Activated CD8-positive, alpha-beta memory T cell treated with anti-CD3 and anti-CD28 coated beads for 36 hours (primary cell): Measurements from ENCODE around the gene IFT122. TPM values are rescaled to one million over a fixed set of nuclear protein-coding genes. Genes with fewer than 3 reads are reported as not detected.
"Not testable (repeated sequence)": the region's sequence is repeated elsewhere in the genome, so short reads cannot be mapped to it uniquely, and the experiment has no call there.

Experiments used
- CTCF ChIA-PET: fragments of 350-600 bp; sonication (Branson Sonifier 250); formaldehyde crosslinking; loops from one replicate; lab custom pipeline; 2021; ENCODE audit warnings: antibody characterized with exemption; lab: Charles Lee
- POLR2A ChIA-PET: fragments of 350-600 bp; sonication (Branson Sonifier 250); formaldehyde crosslinking; loops from one replicate; lab custom pipeline; 2021; ENCODE audit warnings: antibody characterized with exemption; lab: Charles Lee
- total RNA-seq, 2 experiments: library from RNA; stranded (reverse); gene quantifications; one replicate each; pipeline ENCODE4 v1.2.3, GENCODE V29; 2021

The IFT122 gene
- total RNA-seq, 2 experiments from 2014 or later = 16.5 to 19.2 TPM

DNA sequence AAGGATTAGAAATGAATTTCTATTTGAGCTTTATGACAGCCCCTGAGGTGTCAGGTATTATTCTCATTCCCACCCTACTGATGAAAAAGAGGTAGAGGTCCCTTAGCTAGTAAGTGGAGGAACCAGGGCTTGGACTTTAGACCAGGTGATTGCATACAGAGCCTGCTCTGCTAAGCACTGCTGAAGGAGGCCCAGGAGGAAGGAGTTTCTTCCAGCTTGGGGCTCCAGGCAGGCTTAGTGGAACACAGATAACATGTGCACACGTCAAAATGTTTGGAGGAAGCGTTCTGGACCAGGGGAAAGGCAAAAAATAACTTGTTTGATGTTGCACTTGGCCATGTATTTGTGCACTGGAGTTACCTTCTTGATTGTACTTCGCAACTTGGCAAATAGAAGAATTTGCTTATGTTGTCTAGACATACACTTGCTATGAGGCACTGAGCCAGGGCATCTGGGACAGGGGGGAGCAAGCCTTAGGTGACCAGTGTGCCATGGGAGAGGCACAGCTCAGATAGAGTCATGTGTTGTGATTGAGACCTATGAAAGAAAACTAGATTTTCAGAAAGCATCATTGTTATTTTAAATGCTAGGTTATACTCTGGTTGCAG is 22.4 kb downstream of the IFT122 start:
- CTCF ChIA-PET = interaction anchor here (0.6 kb wide), 1 partner anchor 363 kb away, joined by 3 read pairs; no protein-coding TSS in a partner anchor
- POLR2A ChIA-PET = no interaction called here

DNA sequence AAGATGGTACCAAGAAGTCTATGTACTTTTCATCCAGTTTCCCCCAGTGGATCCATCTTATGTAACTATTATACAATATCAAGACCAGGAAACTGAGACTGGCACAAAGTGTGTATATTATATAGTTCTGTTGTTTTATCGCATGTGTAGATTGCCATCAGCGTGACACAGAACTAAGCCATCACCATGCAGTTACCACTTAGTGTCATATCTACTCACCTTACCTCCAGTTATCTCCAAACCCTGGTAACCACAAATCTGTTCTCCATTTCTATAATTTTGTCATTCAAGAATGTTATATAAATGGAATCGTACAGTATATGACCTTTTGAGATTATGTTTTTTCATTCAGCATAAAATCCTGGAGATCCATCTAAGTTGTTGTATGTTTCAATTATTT is 23.1 kb downstream of the IFT122 start:
- ChIA-PET CTCF (no interaction called here), POLR2A (no interaction called here)

DNA sequence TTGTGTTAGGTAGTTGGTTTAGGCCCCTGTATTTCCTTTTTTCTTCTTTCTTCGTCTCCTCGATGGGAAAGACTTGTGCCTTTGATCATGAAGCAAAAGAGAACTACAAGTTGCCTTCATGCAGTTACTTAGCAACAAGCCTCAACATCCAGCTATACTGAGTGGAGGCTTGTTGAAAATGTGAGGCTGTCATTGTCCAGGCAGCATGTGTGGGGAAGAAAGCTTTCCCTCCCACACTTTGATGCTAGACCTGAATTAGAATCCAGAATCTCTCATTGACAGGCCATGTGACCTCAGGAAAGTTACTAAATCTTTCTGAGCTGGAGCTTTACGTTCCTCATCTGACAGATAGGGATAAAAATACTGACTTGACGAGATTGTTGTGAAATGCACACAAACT is 23.7 kb downstream of the IFT122 start:
- ChIA-PET POLR2A (no interaction called here), CTCF (no interaction called here)

DNA sequence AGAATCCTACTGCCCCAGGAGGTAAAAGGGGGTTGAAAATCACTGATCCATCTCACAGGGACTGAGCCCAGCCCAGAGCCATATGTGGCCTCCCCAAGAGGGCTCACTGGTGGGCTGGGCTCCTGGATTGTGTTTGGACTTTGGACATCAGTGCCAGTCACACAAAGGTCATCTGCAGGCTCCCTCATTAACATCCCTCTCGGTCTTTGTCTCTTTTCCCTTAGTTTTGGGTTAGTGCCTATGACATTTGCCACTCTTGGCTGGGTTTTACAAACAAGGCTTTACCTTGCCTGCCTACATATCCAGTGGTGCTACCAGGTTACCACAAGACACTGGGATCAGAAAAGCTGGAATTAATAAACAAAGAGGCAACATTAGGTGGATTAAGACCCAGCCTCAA is 27.9 kb downstream of the IFT122 start:
- CTCF ChIA-PET = no interaction called here

DNA sequence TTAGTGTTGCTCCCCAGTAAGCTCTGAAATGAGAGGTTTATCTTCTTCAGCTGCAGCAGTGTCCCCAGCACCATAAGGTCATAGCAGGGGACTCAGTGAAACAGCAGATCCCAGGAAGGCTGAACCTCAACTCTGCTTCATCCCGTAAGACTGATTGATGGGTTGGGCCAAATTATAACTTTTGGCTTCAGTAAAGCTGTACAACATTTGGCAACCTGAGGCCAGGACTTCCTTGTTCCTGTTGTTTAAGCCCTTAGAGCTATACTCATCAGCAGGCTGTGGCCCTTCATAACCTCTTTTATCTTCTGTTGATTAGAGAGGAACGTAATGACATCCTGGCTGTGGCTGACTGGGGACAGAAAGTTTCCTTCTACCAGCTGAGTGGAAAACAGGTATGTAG is 29.0 kb downstream of the IFT122 start:
- POLR2A ChIA-PET = no interaction called here
- CTCF ChIA-PET = no interaction called here

More for the DNA sequence above, 27.9 kb downstream of the IFT122 start:
- POLR2A ChIA-PET = no interaction called here

DNA sequence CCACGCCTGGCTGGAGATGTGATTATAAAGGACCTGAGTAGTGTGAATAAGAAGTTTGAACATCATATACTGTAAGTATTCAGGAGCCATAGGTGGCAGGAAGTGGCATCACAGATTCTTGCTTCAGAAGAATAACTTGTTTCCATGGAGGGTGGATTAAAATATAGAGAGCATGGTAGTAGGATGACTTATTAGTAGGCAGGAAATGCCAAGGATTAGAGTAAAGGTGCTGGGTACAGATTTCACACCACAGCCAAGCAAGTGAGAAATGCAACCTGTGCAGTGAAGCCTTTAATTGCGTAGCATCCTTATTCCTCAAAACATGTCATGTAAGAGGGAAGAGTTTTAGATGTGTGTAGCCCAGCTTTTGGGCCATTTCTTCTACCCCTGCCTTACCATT is 30.8 kb downstream of the IFT122 start:
- CTCF ChIA-PET = no interaction called here
- POLR2A ChIA-PET = no interaction called here

DNA sequence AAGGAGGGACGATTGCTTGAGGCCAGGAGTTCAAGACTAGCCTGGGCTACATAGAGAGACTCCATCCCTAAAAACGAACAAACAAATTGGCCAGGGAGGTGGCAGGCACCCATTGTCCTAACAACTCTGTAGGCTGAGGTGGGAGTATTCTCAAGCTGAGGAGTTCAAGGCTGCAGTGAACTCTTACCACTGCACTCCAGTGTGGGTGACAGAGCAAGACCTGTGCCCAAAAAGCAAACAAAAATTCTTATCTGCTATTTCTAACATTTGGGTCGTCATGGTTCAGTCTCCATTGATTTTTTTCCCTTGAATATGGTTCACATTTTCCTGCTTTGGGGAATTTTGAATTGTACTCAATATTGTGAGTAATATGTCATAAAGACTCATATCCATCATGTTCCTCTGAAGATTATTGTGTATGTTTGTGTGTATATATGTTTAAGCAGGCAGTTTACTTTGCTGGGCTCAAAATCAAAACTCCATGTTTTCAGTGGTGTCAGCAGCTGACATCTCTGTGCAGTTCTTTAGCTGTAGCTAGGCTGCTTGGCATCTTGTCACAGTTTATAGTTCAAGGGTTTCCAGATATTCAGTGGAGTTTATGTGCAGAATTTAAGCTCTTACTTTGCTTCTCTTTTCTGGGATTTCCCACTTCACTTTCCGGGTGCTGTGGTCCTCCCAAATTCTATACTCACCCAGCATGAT is 33.2 kb downstream of the IFT122 start:
- ChIA-PET POLR2A (no interaction called here), CTCF (no interaction called here)

DNA sequence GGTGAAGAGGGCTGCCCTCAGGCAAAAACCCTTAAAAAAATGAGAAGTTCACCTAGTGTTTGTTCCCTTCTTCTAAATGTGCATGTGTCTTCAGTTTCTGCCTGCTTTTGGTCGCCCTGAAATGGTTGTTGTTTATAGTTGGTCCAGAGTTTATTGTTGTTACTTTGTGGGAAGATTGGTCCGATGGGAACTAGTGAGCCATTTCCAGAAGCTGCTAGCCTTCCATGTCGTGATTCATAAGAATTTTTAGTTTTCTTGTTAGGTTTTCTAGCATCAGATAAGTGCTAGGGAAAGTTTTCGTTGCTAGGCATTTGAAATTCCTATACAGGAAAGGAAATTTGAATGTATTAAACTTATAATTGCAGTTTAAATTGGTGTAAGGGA is 33.7 kb downstream of the IFT122 start:
- ChIA-PET POLR2A (no interaction called here), CTCF (no interaction called here)

DNA sequence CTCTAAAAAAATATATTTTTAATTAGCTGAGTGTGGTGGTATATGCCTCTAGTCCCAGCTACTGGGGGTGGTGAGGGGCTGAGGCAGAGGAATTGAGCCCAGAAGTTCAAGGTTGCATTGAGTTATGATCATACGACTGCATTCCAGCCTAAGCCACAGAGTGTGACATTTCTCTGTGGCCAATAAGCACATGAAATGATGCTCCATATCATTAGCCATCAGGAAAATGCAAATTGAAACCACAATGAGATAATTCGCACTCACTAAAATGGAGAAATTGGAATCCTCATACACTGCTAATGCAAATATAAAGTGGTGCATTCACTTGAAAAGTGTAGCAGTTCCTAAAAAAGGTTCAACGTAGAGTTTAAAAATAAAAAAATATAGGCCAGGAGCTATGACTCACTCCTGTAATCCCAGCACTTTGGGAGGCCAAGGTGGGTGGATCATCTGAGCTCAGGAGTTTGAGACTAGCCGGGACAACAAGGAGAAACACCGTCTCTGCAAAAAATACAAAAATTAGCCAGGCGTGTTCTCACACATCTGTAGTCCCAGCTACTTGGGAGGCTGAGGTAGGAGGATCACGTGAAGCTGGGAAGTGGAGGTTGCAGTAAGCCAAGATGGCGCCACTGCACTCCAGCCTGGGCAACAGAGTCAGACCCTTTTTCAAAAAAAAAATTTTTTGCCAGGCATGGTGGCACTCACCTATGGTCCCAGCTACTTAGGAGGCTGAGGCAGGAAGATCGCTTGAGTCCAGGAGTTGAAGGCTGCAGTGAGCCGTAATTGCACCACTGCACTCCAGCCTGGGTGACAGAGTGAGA is 35.2 kb downstream of the IFT122 start:
- ChIA-PET CTCF (no interaction called here), POLR2A (no interaction called here)

DNA sequence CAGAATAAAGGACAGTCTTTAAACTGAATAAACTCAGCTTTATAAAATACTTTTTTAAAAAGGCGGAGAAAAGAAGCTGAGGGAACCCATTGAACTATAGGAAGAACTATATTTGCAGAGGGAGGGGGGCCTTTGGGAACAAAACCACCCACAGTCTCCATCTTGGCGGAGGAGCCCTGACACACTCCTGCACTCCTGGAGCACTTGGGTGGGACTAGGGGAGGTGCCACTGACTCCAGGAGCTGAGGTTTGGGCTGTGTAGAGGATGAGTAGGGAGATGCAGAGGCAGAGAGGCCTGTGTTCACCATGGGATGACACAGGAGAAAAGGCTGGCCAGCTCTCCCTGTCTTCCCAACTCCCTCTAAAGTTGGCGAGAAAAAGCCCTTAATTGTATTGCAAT is 35.8 kb downstream of the IFT122 start:
- ChIA-PET CTCF (no interaction called here), POLR2A (no interaction called here)

DNA sequence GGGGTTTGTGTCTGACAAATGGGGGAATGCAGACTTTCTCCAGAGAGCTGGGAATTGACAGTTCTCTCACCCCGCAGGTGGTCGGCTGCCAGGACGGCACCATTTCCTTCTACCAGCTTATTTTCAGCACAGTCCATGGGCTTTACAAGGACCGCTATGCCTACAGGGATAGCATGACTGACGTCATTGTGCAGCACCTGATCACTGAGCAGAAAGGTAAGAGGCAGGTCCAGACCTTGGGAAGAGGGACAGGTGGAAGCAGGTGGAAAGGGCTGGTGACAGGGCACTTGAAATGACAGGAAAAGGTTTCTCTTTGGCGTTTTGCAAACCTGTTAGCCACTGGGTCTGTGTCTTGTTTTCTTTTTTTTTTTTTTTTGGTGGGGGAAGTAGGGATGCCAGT is 36.6 kb downstream of the IFT122 start:
- ChIA-PET CTCF (no interaction called here), POLR2A (no interaction called here)

DNA sequence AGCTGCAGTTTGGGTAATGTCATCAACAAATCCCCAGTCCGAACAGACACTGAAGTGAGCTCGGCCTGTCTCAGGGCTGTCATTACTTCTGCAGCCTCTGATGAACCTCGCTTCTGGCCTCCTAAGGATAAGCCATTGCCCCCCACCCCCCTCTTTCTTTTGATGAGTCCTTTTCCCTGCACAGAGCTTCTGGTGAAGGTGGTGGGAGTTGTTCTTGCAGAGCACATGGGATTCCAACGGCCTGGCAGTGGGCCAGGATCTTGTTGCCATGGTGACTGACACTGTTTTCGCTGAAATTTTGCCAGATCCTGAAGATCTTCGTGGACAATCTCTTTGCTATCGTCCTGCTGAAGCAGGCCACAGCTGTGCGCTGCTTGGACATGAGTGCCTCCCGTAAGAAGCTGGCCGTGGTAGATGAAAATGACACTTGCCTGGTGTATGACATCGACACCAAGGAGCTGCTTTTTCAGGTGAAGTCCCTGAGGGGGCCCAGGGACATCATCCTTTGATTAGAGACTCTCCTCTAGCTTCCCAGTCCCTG is 41.3 kb downstream of the IFT122 start:
- CTCF ChIA-PET = interaction anchor here (0.6 kb wide), 1 partner anchor 26 kb away, joined by 3 read pairs; no protein-coding TSS in a partner anchor
- POLR2A ChIA-PET = not testable (repeated sequence)

DNA sequence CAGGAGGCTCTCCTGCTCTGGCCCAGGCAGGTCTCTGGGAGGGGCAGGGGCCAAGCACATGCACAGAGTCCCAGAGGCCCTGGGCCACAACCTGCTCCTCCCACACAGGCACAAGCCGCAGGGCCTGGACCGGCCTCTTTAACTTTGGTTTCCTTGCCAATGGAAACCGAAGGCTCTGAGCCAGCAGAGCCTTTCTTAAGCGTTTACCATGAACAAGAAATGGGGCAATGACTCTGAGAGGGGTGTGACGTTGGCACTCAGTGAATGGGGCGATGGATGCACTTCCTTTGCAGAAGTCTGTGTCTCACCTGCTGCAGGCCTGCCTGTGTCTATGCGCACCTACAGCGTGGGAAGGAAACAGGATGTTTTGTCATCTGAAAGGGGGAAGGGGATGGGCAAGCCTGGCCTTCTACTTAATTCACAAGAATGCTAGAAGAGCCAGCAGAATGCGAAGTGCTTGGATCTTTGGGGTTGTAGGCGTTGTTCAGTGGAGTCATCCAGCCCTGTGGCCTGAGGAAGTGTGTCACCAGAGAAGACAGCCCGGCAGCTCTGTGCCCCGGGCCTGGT is 41.8 kb downstream of the IFT122 start:
- POLR2A ChIA-PET = no interaction called here
- CTCF ChIA-PET = interaction anchor here (0.6 kb wide), 1 partner anchor 25 kb away, joined by 3 read pairs; no protein-coding TSS in a partner anchor

DNA sequence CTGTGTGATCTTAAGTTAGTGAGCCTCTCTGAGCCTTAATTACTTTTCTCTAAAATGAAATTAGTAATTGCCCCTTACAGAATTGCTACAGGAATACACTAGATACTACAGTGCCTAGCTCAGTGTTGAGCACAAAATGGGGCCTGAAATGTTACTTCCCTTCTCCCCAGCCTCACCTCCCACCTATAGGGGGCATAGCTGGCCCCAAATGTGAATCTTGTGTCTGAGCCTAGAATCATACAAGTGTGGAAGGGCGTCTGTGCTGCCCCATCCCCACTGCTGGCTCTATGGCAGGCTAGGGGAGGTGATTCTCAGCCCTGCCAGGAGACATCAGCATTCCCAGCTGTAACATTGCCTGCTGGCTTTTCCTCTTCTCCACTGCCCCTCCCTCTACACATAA is 42.7 kb downstream of the IFT122 start:
- ChIA-PET CTCF (no interaction called here), POLR2A (no interaction called here)

DNA sequence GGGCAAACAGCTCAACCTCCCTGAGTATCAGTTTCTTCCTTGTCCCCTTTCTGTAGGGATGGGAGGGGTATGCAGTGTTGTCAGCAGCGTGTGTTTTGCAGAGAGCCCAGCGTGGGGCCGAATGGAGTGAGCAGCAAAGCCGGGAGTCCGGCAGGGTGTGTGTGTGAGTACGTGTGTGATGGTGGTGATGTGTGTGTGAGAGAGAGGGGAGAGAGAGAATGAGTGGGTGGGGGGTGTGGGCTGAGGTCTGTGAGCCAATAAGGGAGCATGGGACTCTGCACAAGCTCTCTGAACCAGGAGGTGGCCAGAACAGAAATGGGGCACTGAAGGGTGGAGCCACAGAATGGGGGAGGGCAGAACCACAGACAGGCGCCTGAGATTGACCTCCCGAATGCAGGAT is 43.8 kb downstream of the IFT122 start:
- CTCF ChIA-PET = no interaction called here
- POLR2A ChIA-PET = no interaction called here

DNA sequence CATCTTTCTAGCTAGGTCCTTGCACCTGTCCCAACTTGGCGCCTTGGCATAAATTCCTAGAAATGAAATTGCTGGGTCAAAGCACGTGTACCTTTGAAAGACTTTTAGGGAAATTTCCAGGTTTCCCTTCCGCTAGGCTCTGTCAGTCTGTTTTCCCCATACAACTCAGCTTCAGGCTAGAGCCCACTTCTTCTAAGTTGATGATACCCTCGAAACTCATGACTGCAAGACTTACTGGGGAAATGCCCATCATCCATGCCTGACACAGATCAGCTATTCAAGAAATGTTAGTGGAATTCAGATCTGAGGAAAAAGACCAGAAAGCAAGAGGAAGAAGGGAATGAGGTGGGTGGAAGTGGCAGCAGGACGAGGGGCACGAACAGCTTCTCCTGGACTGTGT is 45.1 kb downstream of the IFT122 start:
- POLR2A ChIA-PET, CTCF ChIA-PET: not testable (repeated sequence)

DNA sequence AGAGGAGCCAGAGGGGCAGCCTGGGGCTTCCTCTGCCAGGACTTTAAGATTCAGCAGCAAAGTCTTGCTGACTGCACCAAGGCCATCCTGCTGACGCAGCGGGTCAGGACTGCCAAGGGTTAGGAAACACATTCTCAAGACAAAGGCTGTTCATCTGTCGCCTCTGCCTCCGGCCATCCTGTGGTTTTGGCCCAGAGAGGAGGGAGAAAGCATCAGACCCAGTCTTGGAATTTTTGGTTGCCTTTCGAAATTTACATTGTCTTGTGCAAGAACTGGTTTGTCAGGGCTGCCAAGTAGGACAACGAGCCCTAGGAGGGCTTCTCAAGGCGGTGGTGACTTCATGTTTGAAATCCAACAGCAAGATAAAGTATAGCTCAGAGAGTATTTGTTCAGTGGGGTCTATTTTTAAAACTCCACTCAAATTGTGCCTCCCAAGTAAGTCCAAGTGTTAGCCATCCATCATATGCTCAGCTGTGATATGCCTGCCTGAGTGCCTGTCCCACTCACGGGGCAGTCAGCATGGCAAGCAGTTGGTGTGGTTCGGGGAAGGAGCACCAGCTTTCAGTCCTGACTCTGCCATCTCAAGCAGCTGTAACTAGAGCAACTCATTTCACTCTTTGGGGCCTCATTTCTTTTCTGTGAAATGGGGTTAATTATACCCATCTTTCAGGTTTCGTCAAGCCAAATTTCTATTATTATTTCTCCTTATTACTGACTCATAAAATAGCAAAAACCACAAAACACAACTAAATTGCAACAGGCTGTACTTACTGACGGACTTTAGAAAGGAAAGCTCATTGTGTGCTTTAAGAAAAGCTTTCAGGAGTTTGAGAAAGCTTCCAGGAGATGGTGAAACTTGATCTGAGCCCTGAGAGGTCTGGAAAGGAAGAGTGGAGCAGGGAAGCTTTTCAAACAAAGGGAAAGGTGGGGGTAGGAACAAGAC is 46.0 kb downstream of the IFT122 start:
- ChIA-PET POLR2A (no interaction called here), CTCF (interaction anchor here (0.6 kb wide), 1 partner anchor 140 kb away, joined by 4 read pairs; no protein-coding TSS in a partner anchor)

DNA sequence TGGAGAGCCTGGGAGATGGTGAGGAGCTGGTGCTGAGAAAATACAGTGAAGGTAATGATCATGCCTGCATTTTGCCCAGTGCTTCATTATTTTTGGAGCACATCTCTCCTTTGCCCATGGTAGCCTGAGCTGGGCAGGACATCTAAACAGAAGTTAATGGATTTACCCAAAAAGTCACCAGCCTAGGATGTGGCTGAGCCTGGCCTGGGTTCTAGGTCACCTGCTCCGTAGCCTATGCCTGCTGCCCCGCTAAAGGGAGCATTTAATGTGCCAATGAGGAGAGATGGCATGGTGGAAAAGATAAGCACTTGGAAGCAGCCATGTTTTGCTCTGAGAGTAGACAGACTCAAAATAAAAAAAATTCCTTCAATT is 46.6 kb downstream of the IFT122 start:
- ChIA-PET CTCF (interaction anchor here (0.6 kb wide), 1 partner anchor 140 kb away, joined by 4 read pairs; no protein-coding TSS in a partner anchor), POLR2A (no interaction called here)
